Activated CD4-positive, alpha-beta T cell treated with anti-CD3 and anti-CD28 coated beads, Interleukin-2, amount 50 U/mL, for 16 hours (primary cell): ENCODE results near the gene TRAPPC11.
"Not testable (repeated sequence)": the region's sequence is repeated elsewhere in the genome, so short reads cannot be mapped to it uniquely, and the experiment has no call there.

Source experiments
- DNase-seq: peaks from one replicate; pipeline ENCODE4 v3.0.0-alpha.2; 2020

The TRAPPC11 gene

DNA sequence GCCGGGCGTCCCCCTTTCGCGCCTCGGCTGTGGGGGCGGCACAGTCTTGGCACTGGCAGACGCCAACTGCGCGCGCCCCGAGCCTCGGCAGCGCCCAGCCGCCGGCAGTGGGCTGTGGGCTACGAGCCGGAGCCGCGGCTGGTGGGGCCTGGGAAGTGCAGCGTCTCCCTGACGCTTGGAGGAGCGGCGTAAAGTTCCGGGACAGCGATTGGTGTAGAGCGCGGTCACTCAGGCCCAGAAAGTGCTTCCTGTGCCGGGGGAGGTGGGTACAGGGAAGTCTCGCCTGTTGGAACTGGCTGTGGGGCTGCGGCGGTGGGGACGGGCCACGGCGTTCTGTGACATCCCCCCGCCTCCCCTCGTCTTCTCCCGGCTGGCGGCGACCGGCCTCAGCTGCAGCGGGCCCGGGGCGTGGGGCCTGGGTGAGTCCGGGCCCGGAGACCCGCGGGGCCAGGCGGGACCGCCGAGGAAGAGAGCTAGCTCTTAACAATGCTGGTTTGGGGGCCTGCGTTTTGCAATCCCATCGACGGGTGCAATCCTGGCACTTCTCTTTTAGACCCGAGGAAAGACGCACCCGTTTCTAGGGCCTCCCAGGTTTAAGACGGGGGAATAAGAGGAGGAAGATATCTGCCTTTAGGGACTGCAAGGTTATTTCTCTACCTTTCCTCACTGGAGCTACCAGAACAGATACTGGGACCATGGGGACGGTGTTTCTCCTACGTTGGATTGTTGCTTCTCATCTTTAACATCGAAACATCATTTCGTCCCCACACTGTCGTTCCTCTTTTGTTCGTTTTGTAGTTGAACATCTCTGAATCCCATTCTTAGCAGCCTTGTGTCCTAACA, at the start of gene TRAPPC11, which contains the start of gene RWDD4:
TRAPPC11 (plus strand) TSS at position 265 of the 843 bp plus-strand sequence. CDS start 4,575 bp downstream, outside the sequence.
RWDD4 (minus strand) TSS at position 157 of the 843 bp plus-strand sequence. CDS start 233 bp downstream, outside the sequence.
- DNase-seq: peak; percentile 98

GRCh38 chr4:183610033-183610432, 49.1 kb upstream of the TRAPPC11 start:
- DNase-seq: no peak

- DNase-seq: no peak
Measured at GRCh38 chr4:183610613-183611012, 48.5 kb upstream of the TRAPPC11 start.

GRCh38 chr4:183611210-183611830, 47.8 kb upstream of the TRAPPC11 start:
- DNase-seq: no peak

- DNase-seq: no peak
Measured at GRCh38 chr4:183612329-183613250, 46.5 kb upstream of the TRAPPC11 start.

GRCh38 chr4:183617075-183617474, 42.0 kb upstream of the TRAPPC11 start:
- DNase-seq: no peak

DNA sequence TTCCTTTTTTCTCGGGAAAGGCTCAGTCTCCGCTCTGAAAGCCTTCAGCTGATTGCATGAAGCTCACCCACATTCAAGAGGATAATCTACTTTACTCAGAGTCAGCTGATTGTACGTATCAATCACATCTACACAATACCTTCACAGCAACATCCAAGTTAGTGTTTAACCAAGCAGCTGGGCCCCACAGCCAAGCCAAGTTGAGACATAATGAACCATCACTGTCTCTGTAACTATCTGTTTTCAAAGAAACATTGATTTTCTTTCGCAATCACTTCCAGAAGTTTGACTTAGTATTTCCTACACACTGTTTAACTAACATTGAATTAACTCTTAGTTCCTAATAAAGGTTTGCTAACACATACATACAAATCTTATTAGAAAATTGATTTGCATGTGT, 40.4 kb upstream of the TRAPPC11 start:
- no peak for DNase-seq

DNA sequence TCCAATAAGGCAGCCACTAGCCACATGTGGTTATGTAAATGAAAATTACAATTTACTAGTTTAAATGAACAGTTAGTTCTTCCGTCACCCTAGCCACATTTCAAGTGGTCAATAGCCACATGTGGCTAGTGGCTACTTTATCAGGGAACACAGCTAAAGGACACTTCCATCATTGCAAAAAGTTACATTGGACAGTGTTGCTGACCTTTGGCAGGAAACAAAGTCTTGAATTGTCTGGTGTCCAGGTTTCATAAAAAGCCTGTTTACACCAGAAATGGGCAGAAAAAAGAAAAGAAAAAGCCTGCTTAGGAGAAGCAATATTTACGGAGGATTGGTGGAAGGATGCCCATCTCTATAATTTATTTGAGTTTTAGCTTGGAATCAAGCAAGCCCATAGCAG, 38.7 kb upstream of the TRAPPC11 start:
- DNase-seq: no peak

DNA sequence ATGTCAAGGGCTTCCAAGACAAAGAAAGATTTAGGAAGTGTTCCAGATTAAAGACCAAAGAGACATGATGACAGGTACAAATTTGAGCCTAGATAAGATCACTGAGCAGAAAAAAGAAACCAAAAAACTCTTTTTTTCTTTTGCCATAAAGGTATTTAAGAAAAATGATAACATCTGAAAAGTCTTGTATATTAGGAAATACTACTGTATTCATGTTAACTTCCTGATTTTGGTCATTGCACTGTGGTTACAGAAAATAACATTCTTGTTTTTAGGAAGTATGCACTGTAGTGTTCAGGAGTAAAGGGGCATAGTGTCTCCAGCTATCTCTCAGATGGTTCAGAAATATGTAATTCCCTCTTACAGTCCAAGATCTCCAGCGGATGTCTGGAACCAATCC, 37.2 kb upstream of the TRAPPC11 start:
- DNase-seq: no peak

GRCh38 chr4:183624548-183624947, 34.5 kb upstream of the TRAPPC11 start:
- no peak for DNase-seq

- DNase-seq: no peak
Measured at GRCh38 chr4:183626168-183626567, 32.9 kb upstream of the TRAPPC11 start.

DNA sequence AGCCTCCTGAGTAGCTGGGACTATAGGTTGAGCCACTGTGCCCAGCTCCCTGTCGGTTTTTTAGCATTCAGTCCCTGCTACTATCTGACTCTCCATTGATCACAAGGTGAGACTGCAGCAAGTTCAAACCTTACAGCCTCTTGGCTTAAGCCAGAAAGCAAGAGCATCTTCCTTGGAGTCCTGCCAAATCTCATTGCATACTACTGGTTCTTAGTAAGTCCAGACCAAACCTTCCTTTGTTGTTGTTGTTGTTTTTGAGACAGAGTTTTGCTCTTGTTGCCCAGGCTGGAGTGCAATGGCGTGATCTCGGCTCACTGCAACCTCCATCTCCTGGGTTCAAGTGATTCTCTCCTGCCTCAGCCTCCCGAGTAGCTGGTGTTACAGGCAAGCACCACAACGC, 31.8 kb upstream of the TRAPPC11 start:
- not testable (repeated sequence) for DNase-seq

DNA sequence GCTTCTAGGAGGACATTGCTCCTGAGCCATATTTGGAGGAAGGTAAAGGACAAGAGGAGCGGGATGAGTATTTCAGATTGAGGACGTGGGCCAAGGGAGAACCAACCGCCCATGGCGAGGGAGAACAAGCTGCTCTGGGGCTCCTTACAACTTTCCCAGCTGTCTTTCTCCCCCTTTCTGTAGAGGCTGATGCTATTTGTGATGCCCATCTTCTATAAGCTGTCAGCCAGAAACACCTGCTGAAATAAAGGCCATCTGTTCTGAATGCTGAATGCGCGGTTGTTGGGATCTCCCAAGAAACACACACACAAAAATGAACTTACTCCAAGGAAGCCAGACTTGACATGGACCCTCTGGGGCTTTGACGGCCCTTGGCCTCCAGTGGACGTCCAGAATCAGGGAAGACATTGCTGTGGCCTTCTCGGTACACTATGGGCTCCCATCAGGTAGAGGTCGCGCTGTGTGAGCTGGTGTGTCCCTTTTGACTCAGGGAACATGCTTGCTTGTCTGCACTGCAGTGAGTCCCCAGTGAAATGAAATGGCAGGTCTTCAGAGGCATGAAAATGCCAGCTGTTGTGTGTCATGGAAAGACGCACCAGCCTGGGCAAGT, 31.0 kb upstream of the TRAPPC11 start:
- no peak for DNase-seq

GRCh38 chr4:183631577-183632198, 27.4 kb upstream of the TRAPPC11 start:
- DNase-seq: no peak

GRCh38 chr4:183632689-183633088, 26.4 kb upstream of the TRAPPC11 start:
- DNase-seq: no peak

DNA sequence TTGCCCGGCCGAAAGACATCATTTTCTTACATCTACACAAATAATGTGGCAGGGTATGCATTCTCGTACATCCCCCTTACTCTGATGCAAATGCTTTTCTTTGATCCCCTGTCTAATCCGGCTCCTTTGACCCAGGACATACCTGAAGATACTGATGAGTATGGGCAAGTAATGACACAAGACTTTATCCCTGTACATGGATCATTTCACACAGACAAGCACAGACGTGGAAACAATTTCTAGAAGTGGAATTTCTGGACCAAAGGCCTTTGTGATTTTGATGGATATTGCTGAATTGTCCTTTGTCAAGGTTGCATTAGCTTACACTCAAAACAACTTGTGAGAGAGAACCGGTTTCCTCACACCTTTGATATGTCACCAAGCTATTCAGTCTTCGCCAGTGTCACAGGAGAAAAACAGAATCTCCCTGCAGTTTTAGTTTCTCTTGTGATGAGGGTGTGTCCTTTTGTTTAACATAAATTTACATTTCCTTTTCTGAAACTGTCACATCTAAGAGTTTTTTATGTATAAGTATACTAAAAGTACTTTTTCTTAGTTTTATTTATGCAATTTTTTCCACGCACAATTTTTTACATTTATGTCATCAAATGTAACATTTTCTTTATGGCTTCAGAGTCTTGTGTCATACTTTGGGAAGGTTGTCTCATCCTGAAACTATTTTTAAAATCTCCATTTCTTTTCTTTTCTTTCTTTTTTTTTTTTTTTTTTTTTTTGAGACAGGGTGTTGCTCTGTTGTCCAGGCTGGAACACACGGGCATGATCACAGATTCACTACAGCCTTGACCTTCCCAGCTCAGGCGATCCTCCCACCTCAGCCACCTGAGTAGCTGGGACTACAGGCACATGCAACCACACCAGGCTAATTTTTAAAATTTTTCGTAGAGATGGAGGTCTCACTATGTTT, 25.4 kb upstream of the TRAPPC11 start:
- DNase-seq: peak; percentile 23

GRCh38 chr4:183635321-183635720, 23.8 kb upstream of the TRAPPC11 start:
- DNase-seq: no peak

DNA sequence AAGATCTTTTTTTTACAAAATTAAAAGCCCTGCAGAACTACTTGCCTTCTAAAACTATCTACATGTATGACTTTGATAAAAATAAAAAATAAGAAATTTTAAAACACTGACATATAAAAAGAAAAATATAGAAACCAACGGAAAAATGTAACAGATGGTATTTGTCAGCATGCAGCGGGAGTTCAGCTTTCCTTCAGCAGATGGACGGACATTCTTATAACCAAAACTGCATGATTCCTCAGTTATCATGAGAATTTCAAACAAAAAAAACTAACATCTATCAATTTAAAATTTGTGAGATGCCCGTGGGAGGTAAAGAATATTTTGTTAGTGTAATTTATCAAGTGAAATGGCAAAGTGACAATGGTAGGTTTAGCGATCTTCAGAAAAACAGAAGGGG, 23.4 kb upstream of the TRAPPC11 start:
- DNase-seq: no peak

DNA sequence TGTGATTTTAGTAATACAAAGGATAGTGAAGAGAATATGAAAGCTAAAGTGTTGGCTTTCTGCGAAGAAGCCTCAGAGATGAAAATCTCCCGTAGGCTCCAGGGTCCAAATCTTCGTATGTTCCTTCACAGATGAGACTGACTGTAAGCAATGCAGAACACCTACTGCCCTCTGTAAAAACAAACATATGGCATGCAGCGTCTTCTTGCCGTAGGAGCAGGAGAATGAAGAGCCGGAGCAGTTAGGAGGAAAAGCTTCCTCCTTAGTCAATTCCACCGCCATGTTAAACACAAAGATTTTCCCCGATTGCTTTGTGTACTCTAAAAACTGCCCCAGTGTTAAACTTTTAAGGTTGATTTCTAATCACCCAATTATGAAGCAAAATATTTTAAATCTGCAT, 22.6 kb upstream of the TRAPPC11 start:
- no peak for DNase-seq

DNA sequence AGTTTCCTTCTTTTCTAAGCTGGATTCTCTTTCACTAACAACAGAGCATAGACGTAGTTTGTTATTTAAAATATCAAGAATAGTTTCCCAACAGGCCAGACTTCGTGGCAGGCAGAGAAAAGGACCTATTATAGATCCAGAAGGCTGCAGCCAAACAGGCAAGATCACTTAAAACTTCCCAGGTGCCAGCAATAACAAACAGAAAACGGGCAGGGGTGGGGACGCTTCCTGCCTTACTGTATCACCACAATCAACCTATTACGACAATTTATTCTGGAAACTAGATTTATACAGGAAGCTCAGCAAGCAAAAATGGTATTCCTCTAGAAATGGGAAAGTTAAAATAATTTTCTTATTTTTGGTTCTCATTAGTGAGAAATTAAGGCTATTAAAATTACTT, 22.2 kb upstream of the TRAPPC11 start:
- no peak for DNase-seq

DNA sequence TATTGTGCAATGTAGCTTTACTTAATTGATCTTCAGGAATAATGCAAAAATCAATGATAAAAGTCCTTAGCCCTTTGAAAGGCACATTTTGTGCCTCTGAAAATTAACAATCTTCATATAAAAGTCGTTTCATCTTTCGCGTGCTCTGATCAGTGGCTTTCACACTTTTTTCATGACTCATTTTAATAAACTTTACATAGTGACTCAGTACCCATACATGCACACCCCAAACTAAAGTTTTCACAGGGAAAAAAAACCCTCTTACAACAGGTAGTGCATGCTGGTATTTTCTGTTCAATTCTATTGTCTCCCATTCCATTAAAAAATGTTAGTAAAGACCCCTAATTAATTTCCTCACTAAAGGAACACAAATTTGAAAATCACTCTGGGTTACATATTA, 21.6 kb upstream of the TRAPPC11 start:
- peak; percentile 52 for DNase-seq
